MCF 10A (cell line): ENCODE data around the gene UPF1. TPM values are rescaled to one million over a fixed set of nuclear protein-coding genes. Genes with fewer than 3 reads are reported as not detected.

Experiments used
- BruUV-seq: library from RNA; stranded (reverse); fragments of 400-500 nt; replicated peaks from 2 replicates; lab custom pipeline; 2021; lab: Mats Ljungman, UMichigan
- CTCF ChIA-PET: fragments of 300-600 bp; sonication (Branson Sonifier 250); formaldehyde crosslinking; extraction: SDS; loops from one replicate; lab custom pipeline; 2021; ENCODE audit warnings: antibody characterized with exemption, inconsistent platforms; lab: Yijun Ruan, JAX
- POLR2A ChIA-PET: fragments of 300-600, 350-650 bp; sonication (Branson Sonifier 250); formaldehyde crosslinking; extraction: SDS; loops from one replicate; lab custom pipeline; 2020; ENCODE audit warnings: antibody characterized with exemption, inconsistent platforms; lab: Yijun Ruan, JAX
- DNase-seq: peaks from one replicate; pipeline ENCODE4 v3.0.0-alpha.2; 2018; ENCODE audit not compliant: unreplicated experiment
- H3K27ac Mint-ChIP-seq: one replicate; pipeline ENCODE4 v1.8.0; 2022; ENCODE audit warnings: mild to moderate bottlenecking, low read depth, mixed read lengths; ENCODE audit not compliant: unreplicated experiment
- H3K27me3 Mint-ChIP-seq: one replicate; pipeline ENCODE4 v1.8.0; 2022; ENCODE audit warnings: mixed read lengths; ENCODE audit not compliant: insufficient read depth, unreplicated experiment
- H3K36me3 Mint-ChIP-seq: one replicate; pipeline ENCODE4 v1.8.0; 2022; ENCODE audit warnings: mild to moderate bottlenecking, moderate library complexity, mixed read lengths; ENCODE audit not compliant: insufficient read depth, unreplicated experiment
- H3K4me1 Mint-ChIP-seq: one replicate; pipeline ENCODE4 v1.8.0; 2022; ENCODE audit warnings: mixed read lengths; ENCODE audit not compliant: insufficient read depth, unreplicated experiment
- H3K4me3 Mint-ChIP-seq: one replicate; pipeline ENCODE4 v1.8.0; 2022; ENCODE audit warnings: mild to moderate bottlenecking, moderate library complexity, mixed read lengths; ENCODE audit not compliant: unreplicated experiment
- H3K9me3 Mint-ChIP-seq: one replicate; pipeline ENCODE4 v1.8.0; 2022; ENCODE audit warnings: mixed read lengths; ENCODE audit not compliant: unreplicated experiment
- intact Hi-C: fragments of 100-400 bp; cut with micrococcal nuclease; formaldehyde crosslinking; loops from 2 replicates; pipeline ENCODE4 v1.14.1; 2022
- total RNA-seq: library from RNA; stranded (reverse); gene quantifications from 2 replicates; pipeline ENCODE4 v1.2.3, GENCODE V29; 2022
- TF ChIP-seq, protein P1 (sequence below): fragments of 200-600 bp; IDR thresholded peaks from one replicate; pipeline ENCODE4 v1.8.0; 2022; ENCODE audit warnings: antibody characterized with exemption, mild to moderate bottlenecking; ENCODE audit not compliant: unreplicated experiment

The UPF1 gene
- total RNA-seq, 1 experiment from 2014 or later = 79.8 TPM

- Mint-ChIP-seq H3K4me3 (no peak overlapping the region), H3K27ac (no peak overlapping the region), H3K9me3 (no peaks in the 10 kb centered on the region), H3K4me1 (no peaks in the 10 kb centered on the region), H3K27me3 (peaks cover 37% of the 10 kb centered on the region), H3K36me3 (no peaks in the 10 kb centered on the region)
- intact Hi-C loops = no loop called here
- ChIA-PET POLR2A (no interaction called here), CTCF (interaction anchor here (0.6 kb wide), 3 partner anchors 11 to 281 kb away, joined by 3 to 4 read pairs (median 4); no protein-coding TSS in a partner anchor)
- TF ChIP-seq, protein P1, sequence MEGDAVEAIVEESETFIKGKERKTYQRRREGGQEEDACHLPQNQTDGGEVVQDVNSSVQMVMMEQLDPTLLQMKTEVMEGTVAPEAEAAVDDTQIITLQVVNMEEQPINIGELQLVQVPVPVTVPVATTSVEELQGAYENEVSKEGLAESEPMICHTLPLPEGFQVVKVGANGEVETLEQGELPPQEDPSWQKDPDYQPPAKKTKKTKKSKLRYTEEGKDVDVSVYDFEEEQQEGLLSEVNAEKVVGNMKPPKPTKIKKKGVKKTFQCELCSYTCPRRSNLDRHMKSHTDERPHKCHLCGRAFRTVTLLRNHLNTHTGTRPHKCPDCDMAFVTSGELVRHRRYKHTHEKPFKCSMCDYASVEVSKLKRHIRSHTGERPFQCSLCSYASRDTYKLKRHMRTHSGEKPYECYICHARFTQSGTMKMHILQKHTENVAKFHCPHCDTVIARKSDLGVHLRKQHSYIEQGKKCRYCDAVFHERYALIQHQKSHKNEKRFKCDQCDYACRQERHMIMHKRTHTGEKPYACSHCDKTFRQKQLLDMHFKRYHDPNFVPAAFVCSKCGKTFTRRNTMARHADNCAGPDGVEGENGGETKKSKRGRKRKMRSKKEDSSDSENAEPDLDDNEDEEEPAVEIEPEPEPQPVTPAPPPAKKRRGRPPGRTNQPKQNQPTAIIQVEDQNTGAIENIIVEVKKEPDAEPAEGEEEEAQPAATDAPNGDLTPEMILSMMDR = no peak
- BruUV-seq = no TSS peak
- DNase-seq = no peak
Observed at GRCh38 chr19:18897094-18898029, 65.6 kb downstream of the UPF1 start.

DNA sequence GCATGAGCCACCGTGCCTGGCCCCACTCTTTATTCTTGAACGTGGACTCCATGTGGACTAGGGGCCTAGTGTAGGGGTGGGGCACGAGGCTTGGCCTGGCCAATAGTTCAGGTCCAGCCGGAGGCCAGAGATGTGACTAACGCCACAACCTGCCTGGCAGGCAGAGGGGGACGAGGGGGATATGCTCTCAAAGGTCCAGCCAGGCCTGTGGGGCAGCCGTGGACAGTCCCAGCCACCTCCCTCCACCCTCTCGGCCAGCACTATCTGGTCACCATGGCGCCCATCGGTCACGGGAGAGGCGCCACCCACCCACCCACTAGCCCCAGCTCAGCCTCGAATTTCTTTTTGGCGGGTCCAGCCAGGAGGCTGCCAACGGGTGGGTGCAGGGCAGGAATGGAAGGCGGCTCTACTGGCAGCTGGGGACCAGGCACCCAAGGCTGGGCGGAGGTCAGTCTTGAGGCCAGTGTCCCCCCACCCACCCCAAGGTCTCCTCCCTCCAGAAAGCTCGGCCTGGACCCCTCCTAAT lies 66.4 kb downstream of the UPF1 start:
- ChIA-PET CTCF (interaction anchor here (0.6 kb wide), 2 partner anchors 46 to 280 kb away, joined by 3 read pairs; no protein-coding TSS in a partner anchor), POLR2A (no interaction called here)
- intact Hi-C loops = no loop called here
- no TSS peak for BruUV-seq
- DNase-seq = no peak
- no peaks in the 10 kb centered on the region for H3K36me3 Mint-ChIP-seq
- H3K4me3 Mint-ChIP-seq = no peak overlapping the region
- no peaks in the 10 kb centered on the region for H3K9me3 Mint-ChIP-seq
- no peaks in the 10 kb centered on the region for H3K4me1 Mint-ChIP-seq
- H3K27ac Mint-ChIP-seq = no peak overlapping the region
- TF ChIP-seq, protein P1 = no peak
- H3K27me3 Mint-ChIP-seq = peaks cover 34% of the 10 kb centered on the region

DNA sequence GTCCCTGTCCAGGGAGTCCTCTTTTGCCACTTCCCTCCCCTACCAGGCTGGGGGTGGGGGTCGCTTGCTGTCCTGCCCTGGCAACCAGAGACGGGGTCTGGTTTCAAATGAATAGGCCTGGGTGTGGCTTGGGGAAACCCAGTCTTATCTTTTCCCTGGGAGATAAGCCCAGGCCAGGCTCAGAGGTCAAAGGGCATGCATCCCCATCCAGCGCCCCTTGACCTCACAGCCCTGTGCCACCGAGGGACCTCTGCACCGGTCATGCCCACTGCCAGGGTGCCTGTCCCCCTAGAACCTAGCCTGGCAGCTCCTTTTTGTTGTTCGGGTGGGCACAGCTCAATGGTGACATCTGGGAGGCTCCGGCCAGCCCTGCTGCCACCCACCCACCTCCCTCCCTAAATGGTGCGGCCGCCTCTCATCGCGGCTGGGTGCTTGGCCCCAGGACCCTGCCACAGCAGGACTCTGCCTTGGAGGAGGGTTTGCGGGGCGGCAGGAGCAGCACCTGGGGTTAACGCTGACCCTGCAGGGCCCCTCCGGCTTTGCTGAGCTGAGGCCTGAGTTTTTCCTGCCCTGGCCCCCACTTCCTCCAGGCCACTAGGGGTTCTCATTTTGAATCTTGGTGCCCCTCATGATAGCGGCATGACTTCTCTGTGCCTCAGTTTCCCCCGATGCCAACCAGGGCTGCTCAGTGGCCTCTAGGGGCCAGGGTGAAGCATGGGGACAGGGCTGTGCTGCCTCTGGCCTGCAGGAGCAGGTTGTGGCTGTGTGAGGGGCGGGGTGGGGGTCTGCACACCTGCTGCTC lies 67.0 kb downstream of the UPF1 start:
- DNase-seq = no peak
- POLR2A ChIA-PET = no interaction called here
- CTCF ChIA-PET = interaction anchor here (0.6 kb wide), 1 partner anchor 47 kb away, joined by 3 read pairs; no protein-coding TSS in a partner anchor

More for the DNA sequence above, 67.0 kb downstream of the UPF1 start:
- Mint-ChIP-seq H3K4me1 (no peaks in the 10 kb centered on the region), H3K4me3 (no peak overlapping the region), H3K27ac (no peak overlapping the region), H3K36me3 (peaks cover 2% of the 10 kb centered on the region), H3K9me3 (no peaks in the 10 kb centered on the region), H3K27me3 (peaks cover 27% of the 10 kb centered on the region)
- intact Hi-C loops = no loop called here
- no TSS peak for BruUV-seq
- TF ChIP-seq, protein P1 = no peak
